EL (cell line): Measurements from ENCODE around the gene NECAB2.

ENCODE experiments used
- DNase-seq: peaks from one replicate; pipeline ENCODE4 v3.0.0-alpha.2; 2016

Gene NECAB2

DNA sequence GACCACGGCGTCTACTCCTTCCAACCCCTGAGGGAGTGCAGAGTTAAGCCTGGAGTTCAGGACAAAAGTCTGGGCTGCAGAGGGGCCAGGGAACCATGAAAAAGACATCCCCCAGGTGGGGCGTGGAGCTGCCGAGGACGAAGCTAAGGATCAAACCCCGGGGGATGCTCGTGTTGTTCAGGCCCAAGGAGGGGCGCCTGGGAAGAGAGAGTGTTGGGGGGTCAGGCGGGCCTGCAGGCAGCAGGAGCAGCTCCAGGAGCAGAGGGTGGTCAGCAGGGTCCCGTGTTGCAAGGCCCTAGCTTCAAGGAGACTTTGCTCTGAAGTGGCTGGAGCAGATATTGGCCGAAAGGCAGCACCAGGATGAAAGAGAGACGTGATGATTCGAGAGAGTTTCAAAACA is 26.7 kb downstream of the NECAB2 start:
- DNase-seq, result no peak

DNA sequence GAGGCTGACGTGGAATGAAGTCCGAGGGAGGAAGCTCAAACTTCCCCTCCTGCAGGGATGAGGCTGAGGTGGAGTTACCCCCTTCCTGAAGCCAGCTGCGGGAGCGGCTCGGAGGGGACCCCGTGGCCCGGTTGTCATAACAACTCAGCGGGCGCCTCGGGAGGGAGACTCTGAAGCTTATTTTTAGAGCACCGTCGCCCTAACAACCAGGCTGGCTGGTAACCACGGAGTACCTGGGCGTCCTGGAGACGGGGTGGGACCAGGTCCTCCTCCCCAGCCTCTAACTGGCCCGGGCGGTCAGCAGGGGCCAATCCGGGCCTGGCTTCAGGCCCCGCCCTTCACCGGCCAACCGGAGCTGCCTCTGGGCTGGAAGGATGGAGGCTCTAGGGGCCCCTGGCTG is 27.7 kb downstream of the NECAB2 start:
- DNase-seq, result no peak

DNA sequence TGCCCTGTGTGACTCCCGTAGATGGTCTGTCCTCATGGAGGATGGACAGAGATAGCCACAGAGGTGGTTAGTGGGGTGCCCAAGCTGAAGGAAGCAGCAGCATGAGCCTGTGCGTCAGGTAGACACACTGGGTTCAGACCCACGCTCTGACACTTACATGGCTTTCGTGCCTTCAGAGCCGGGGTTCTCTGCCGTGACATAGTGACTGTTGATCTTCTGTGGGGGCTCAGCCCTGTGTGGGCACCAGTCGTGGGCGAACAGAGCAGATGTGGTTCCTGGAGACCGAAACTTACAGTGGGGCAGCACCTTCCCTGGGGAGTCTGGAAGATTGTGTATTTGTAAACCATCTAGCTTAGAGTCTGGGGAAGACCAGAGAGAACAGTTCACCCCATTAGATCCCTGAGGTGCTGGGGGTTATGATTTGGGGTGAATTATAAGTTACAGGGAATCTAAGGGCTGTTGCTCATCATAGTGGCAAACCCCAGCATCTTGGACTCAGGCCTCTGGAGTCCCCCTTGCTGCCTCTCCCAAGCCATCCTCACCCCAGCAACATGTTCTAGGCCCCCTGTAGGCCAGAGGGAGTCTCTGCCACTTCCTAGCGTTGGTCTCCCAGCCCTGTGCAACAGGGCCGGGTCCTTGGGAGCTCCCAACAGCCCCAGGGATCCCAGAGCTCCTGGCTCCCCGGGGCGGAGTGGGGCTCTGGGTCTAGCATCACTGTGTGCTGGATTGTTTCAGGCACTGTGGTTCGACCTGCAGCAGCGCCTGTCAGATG is 28.6 kb downstream of the NECAB2 start:
- no peak for DNase-seq

DNA sequence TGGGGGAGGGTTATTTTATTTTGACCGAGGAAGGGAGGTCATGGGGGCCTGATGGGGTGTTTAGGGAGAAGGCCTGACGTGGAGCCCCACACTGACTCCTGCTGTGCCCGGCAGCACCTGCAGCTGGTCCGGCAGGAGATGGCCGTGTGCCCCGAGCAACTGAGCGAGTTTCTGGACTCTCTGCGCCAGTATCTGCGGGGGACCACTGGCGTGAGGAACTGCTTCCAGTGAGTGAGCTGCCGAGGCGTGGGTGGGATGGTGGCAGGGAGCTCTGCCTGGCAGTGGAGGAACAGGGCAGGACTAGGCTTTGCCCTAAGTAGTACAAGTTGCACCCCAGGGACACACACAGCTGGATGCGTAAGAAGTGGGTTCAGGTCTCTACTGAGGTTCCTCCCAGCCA is 30.0 kb downstream of the NECAB2 start:
- DNase-seq, result no peak

DNA sequence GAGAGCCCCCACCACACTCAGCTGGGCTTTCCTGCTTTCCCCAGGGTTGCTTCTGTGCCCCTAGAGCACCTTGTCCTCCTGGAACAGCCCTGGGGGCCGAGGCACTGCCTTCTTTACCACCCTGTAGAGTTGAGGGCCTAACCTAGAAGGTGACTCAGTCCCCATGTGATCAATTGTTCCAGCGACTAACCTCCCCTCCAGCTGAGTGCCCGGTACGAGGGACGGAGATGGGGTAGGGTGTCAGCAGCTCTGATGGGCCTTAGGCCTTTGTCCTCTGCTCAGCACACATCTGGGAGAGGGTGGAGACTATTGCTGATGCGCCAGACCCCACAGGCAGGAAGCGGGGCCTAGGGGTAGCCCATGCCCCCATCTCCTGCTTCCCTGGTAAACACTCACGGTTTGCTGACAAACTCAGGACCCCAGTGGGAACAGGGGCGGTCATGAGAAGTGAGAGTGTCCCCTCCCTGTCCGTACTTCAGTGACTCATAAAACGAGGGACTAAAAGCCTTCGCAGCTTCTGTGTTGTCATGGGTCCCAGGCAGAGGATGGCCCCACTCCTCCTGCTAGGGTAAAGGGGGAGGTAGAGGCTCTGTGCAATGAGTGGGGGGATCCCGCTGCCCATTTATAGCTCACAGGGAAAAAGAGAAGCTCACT is 33.1 kb downstream of the NECAB2 start:
- no peak for DNase-seq

DNA sequence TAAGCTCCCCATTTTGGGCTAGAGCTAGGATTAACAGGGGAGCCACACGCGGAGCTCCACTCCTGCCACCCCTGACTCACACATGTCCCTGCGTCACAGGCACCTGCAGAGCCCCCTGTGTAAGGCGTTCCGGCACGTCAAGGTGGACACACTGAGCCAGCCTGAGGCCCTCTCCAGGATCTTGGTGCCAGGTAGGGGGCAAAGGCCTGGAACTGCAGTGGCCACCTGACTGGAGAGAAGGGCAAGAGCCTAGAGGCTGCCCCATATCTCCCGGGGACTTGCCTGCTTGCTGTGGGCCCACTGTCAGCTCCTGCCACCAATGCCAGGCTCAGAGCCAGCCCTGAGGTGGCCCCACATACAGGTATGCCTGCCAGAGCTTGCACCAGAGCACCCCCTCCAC is 33.7 kb downstream of the NECAB2 start:
- DNase-seq, result no peak

DNA sequence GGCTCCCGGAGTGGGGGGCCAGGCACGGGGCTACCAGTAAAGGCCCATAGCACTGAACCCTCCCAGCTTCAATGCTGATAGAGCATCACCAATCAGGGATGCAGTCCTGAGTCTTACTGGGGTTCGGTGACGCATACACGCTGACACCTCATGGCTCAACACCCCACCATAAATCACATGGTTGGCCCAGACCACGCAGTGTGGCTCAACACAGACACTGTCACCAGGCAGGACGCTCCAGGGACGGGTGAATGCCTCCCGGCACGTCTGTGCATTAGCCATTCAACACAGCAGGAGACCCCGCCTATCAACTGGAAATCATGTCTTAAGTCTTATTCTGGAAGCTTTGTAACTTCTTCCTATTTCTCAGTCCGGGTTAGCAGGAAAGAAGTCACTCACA is 35.0 kb downstream of the NECAB2 start:
- DNase-seq, result no peak

DNA sequence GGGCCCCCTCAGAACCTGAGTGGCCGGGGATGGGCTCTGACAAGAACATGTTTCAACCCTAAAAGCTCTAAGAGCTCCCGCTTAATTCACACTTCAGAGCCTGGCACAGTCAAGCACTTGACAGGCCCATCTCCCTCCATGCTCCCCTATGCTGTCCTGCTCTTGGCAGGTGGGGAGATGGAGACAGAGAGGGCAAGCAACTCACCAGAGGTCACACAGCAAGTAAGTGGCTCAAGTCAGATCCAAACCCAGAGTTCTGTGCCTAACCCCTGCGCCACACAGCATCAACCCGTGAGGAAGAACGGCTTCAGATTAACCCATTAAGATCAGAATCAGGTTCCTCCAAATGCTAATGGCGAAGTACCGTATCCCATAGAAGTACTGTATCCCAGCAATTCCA is 36.4 kb downstream of the NECAB2 start:
- no peak for DNase-seq

DNA sequence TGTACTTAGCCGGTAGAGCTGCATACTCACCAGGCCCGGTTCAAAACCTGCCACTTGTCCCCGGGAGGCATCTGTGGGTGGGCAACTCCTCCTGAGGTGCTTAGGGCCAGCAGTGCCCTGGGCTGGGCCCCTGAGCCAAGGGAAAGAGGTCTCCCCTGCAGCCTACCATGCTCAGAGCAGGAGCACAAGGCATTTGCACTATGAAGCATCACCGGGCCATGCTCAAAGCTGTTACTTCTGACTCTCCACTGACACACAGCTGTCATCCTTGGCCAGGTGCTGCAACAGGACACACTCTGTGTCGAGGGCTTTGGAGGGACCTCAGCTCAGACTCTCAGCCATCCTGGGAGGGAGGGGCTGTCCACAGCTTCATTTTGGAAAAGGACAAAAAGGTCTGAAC is 37.3 kb downstream of the NECAB2 start:
- no peak for DNase-seq

DNA sequence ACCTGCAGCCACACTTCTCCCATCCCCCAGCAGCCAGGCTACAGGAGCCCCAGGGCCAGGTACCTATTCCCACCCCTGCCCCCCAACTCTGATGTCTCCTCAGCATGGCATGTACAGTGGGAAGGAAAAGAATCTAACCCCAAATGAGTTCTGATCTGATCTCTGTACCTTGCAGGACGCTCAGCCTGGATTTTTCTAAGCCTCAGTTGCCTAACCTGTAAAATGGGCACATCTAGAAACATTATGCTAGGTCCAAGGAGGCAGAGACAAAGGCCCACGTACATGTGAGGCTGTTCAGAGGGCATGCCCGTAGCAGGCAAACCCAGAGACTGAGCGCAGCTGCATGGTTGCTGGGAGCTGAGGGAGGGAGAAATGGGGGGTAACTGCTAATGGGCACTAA is 39.5 kb downstream of the NECAB2 start:
- DNase-seq, result no peak

DNA sequence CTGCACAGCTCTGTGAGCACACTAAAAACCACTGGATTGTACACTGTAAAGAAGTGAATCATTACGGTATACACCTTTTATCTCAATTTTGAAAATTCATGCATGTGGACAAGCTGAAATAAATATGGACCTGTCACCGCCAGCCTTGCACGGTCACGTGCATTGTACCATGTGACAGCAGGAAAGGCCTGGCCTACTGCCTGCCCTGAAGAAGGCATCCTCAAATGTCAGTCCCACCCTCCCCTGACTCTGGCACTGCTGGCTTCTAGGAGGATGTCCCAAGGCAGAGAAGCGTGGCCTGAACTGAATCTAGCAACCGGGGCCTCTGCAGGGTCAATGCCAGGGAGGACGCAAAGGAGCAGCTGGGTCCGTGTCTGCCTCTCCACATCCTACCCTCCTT is 39.9 kb downstream of the NECAB2 start:
- no peak for DNase-seq

DNA sequence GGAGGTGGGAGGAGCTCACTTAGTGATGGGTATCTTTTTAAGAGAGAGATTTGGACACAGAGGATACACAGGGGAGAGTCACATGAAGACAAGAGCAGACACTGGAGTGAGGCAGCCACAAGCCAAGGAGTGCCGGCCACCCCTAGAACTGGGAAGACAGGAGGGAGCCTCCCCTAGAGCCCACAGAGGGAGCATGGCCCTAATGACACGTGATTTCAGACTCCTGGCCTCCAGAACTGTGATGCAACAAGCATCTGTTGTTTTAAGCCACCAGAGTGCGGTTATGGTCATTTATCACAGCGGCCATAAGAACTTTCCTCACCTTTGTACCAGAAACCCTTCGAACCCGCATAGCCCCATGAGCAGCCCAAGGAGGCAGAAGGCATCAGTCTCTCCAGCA is 41.2 kb downstream of the NECAB2 start:
- no peak for DNase-seq

DNA sequence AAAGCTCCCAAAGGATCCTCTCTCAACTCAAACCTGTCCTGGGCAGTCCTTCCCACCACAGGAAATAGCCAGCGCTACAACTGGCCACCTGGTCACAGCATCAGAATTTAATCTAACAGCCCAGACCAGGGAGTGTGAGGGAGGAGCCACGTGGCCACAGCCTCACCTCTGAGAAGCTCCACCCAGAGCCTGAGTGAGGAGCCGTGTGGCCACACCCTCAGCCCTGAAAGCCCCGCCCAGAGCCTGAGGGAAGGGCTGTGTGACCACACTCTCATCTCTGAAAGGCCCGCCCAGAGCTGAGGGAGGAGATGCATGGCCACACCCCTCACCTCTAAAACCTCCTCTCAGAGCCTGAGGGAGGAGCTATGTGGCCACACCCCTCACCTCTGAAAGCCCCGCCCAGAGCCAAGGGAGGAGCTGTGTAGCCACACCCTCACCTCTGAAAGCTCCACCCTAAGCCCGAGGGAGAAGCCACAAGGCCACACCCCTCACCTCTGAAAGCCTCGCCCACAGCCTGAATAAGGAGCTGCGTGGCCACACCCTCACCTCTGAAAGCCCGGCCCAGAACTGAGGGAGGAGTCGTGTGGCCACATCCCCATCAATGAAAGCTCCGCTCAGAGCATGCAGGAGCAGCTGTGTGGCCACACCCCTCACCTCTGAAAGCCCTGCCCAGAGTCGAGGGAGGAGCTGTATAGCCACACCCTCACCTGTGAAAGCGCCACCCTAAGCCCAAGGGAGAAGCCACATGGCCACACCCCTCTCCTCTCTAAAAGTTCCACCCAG is 45.9 kb downstream of the NECAB2 start:
- peak; percentile 73 for DNase-seq

DNA sequence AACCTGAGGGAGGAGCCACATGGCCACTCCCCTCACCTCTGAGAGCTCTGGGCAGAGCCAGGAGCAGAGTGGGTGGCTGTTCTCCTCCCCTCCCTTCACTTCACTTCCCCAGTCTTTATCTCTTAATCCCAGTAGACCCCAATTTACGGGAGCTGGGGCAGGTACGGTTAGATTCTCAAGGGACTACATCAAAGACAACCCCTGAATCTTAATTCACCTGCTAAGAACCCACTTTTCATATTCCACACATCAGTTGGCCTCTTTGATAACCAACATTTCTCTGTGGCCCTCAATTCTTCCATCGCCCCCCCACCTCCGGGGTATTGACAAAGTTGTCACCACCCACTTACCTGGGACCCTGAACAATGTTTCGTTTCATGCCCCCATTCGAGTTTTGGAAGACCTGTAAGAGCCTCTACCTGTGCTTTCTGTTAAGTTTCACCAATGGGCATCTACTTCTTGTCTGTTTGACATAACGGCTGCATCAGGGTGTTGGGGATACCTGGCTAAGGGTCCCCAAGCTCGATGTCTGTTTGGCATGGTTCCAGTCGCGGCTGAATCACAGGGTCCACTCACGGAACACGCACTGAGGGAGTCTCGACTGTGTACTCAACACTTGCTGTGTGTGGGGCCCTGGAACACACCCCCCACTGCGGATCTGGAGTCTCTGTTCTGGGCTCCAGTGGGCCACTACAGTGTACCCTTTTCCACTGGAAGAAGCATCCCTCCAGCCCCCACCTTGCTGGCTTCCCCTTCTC is 46.7 kb downstream of the NECAB2 start:
- DNase-seq, result no peak

DNA sequence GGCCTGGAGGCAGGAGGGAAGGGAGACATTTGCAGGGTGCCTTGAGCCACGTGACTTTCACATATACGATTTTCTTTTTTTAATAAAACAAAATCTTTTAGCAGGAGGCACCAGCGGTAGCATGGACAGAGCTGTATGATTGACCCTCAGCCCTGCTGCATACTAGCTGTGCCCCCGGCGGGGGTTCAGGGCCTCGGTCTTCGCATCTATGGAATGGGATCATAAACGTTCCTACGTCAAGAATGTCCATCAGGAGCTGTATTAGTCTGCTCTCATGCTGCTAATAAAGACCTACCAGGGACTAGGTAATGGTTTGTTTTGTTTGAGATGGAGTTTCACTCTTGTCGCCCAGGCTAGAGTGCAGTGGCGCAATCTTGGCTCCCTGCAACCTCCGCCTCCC is 47.4 kb downstream of the NECAB2 start:
- no peak for DNase-seq

DNA sequence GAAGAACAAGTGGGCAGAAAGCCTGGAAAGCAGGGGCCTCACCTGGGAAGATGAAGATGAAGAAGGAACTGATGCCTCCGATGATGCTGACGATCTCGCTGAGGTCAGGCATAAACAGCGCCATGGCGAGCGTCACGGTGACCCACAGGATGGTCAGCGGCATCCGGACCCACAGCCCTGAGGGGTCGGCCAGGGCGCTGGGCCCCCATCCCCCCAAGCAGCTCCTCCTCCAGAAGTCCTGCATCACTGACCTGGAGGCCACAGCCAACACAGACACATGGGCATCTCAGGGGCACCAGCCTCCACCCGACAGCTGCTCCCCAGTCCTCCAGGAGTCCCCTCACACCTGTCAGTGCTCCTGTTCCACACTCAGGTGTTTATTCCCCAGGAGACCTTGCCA is 48.4 kb downstream of the NECAB2 start:
- DNase-seq, result no peak

DNA sequence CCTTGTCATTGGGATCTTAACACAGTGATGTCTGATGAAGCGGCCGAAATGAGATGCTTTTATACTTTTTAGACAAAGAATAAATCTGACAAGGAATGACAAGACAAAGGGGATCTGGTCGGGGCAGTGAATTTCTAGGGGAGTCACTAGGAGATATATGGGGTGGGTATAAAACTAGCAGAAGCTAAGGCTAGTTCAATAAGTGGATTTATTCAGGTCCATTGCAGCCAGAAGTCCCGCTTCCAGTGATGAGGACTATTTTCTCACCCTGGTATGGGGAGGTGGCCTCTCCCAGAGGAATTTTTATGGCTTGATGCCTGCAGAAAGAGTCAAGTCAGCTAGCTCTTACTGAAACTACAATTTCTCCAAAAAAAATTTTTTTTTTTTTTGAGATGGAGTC is 50.7 kb downstream of the NECAB2 start:
- DNase-seq, result no peak

DNA sequence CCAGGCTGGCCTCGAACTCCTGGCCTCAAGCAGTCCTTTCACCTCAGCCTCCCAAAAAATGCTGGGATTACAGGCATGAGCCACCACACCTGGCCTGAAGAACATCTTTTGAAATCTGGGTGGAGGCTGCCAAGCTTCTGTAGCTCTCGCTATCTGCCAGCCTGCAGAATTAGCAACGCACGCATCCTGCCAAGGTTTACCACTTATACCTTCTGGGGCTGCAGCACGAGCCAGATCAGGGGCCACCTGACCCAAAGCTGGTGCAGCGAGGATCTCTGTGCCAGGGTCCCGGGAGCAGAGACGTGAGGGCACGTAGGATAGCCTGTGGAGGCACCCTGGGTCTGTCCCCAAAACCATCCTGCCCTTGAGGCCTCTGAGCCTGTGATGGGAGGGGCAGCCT is 52.3 kb downstream of the NECAB2 start:
- DNase-seq, result no peak

DNA sequence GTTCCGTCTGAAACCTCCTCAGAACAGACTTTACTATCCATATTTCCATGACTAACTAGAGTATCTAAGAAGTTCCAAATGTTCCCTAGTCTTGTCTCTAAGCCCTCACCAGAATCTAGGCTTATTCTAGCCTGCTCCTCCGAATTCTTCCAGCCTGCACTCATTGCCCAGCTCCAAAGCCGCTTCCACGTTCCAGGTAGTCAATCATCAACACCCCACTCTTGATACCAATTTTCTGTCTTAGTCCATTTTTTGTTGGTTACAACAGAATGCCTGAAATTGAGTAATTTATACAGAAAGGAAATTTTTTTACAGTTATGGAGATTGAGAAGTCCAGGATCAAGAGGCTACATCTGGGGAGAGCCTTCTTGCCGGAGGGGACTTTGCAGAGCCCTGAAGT is 53.4 kb downstream of the NECAB2 start:
- no peak for DNase-seq

DNA sequence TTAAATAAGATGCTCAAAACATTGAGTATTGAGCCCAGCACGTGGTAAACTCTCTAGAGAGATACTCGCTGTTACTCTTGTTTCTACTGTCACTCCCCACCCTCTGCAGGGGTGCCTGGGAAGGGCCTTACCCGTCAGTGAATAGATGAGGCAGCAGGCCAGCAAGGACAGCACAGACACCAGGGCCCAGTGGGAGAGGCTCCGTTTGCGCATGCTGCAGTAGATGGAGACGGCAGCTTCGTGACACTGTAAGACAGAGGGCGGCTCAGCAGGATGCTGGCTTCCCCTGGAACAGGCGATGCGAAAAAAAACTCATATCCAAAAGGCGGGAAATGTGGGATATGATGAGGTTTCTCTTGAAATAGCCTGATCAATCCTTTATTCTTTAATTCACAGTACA is 54.6 kb downstream of the NECAB2 start:
- no peak for DNase-seq

DNA sequence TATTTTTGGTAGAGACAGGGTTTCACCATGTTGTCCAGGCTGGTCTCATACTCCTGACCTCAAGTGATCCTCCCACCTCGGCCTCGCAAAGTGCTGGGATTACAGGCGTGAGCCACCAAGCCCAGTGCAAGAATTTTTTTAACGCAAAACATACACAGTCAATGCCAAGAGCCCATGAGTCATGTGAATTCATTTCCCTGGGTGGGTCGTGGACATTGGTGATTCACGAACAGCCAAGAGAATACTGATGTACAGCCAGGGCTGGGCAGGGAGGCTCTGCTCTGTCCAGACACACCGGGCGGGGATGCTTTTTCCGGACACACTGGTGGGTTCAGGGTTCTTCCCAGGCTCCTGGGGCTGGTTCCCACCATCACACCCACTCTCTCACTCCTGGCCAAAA is 56.8 kb downstream of the NECAB2 start:
- DNase-seq, result no peak

DNA sequence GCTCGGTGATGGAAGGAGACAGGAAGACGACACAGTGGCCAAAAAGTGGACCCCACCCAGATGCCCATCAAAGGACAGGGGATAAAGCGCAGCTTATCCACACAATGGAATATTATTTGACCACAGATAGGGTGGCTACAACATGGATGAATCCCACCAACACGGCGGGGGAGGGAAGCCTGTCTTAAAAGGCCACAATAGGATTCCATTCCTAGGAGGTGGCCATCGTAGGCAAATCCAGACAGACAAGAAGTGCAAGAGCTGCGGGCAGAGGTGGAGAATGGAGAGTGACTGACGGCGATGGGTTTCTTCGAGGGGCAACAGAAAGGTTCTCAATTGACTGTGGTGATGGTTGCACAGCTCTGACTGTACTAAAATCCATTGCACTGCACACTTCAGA is 58.6 kb downstream of the NECAB2 start:
- DNase-seq, result no peak

DNA sequence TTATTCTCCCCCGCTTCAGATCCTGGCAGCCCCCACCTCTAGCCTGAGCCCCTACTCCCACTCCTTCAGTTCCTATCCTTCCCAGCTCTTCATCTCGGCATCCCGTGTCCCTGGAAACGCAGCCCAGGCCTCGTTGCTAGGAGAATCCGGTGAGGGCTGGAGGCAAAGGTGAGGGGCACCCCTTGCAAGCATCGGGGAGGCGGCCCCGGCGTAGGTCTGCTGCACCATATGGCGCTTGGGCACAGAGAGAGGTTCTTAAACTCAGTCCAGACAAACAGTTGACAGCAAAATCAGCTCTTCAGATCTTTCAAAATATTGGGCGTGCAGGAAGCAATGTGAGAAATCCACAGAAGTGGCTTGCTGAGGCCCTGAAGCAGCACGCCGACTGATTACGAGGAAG is 59.6 kb downstream of the NECAB2 start:
- DNase-seq, result no peak
